HepG2 (cell line): ENCODE results near the gene NCOA3. TPM values are rescaled to one million over a fixed set of nuclear protein-coding genes. Genes with fewer than 3 reads are reported as not detected.

Source experiments
- AHR ChIP-seq: IDR thresholded peaks from 2 replicates; pipeline ENCODE4 v1.6.1; 2018; ENCODE audit warnings: missing genetic modification reagents, missing compliant biosample characterization
- GLI4 ChIP-seq: sonication (generic); formaldehyde crosslinking; IDR thresholded peaks from 2 replicates; pipeline ENCODE4 v1.5.1; 2020; ENCODE audit warnings: missing genetic modification reagents, mild to moderate bottlenecking, moderate library complexity, borderline replicate concordance
- HNRNPH1 ChIP-seq: fragments of 200-400 bp; formaldehyde crosslinking; optimal IDR thresholded peaks from 2 replicates; pipeline ENCODE3; 2017; ENCODE audit warnings: mild to moderate bottlenecking, low read depth, low read length
- HNRNPK ChIP-seq: fragments of 200-400 bp; formaldehyde crosslinking; IDR thresholded peaks from 2 replicates; pipeline ENCODE4 v1.6.1; 2018; ENCODE audit warnings: low read length, low read depth, moderate library complexity, mild to moderate bottlenecking; ENCODE audit not compliant: poor library complexity, severe bottlenecking
- MAZ ChIP-seq, 2 experiments: sonication (generic) in 1 of 2; formaldehyde crosslinking in 1 of 2; IDR thresholded peaks; 2 replicates each; pipeline versions ENCODE4 v1.5.0 to v1.6.1; 2012 to 2020; ENCODE audit warnings: low read depth in 2 of 2, mild to moderate bottlenecking in 2 of 2, borderline replicate concordance in 1 of 2, improper control_type of control experiment in 1 of 2, low read length in 1 of 2, missing genetic modification reagents in 1 of 2, moderate library complexity in 1 of 2
- SNAI1 ChIP-seq: sonication (generic); formaldehyde crosslinking; IDR thresholded peaks from 2 replicates; pipeline ENCODE4 v1.5.0; 2020; ENCODE audit warnings: mild to moderate bottlenecking, missing genetic modification reagents, borderline replicate concordance
- SPEN ChIP-seq: sonication (generic); formaldehyde crosslinking; IDR thresholded peaks from 2 replicates; pipeline ENCODE4 v1.5.1; 2020; ENCODE audit warnings: low read depth, mild to moderate bottlenecking, missing genetic modification reagents
- STAT5B ChIP-seq: sonication (generic); formaldehyde crosslinking; IDR thresholded peaks from 2 replicates; pipeline ENCODE4 v1.4.0; 2020; ENCODE audit warnings: missing genetic modification reagents
- TOPORS ChIP-seq: sonication (generic); formaldehyde crosslinking; IDR thresholded peaks from 2 replicates; pipeline ENCODE4 v1.8.0; 2023; ENCODE audit warnings: mild to moderate bottlenecking, missing genetic modification reagents
- ZMYM3 ChIP-seq: sonication (generic); formaldehyde crosslinking; IDR thresholded peaks from 2 replicates; pipeline ENCODE4 v1.5.1; 2020; ENCODE audit warnings: mild to moderate bottlenecking, missing genetic modification reagents
- ZNF317 ChIP-seq: sonication (generic); formaldehyde crosslinking; IDR thresholded peaks from 2 replicates; pipeline ENCODE4 v1.5.0; 2020; ENCODE audit warnings: mild to moderate bottlenecking, missing genetic modification reagents
- ZNF354B ChIP-seq: sonication (generic); formaldehyde crosslinking; IDR thresholded peaks from 2 replicates; pipeline ENCODE4 v1.8.0; 2022; ENCODE audit warnings: mild to moderate bottlenecking, missing genetic modification reagents
- polyA plus RNA-seq, 8 experiments: library from polyadenylated mRNA; depleted of rRNA in 3 of 8; stranded (reverse) in 7 of 8; unstranded in 1 of 8; fragments of >200 nt; fragmentation: Illumina TruSeq in 4 of 8; extraction: Trizol in 4 of 8; gene quantifications; 2 replicates each; pipeline versions ENCODE4 v1.2.1 to v1.2.3, GENCODE V29; 2011 to 2016; ENCODE audit warnings: low read depth in 4 of 8, missing spikeins in 1 of 8, mixed read lengths in 1 of 8; ENCODE audit not compliant: insufficient read depth in 1 of 8
- total RNA-seq, 5 experiments: library from RNA; depleted of rRNA; stranded (reverse); fragments of >200 nt; fragmentation: Illumina TruSeq; extraction: Trizol; gene quantifications; 2 replicates each; pipeline ENCODE4 v1.2.3, GENCODE V29; 2016; ENCODE audit warnings: low read depth in 1 of 5
- TF ChIP-seq, protein P1 (sequence below): sonication (generic); formaldehyde crosslinking; IDR thresholded peaks from 2 replicates; pipeline ENCODE4 v1.4.0; 2020; ENCODE audit warnings: missing genetic modification reagents, borderline replicate concordance
- TF ChIP-seq, protein P2 (sequence below): sonication (generic); formaldehyde crosslinking; IDR thresholded peaks from 2 replicates; pipeline ENCODE4 v1.5.0; 2020; ENCODE audit warnings: mild to moderate bottlenecking, missing genetic modification reagents, moderate library complexity
- TF ChIP-seq, protein P3 (sequence below): sonication (generic); formaldehyde crosslinking; IDR thresholded peaks from 2 replicates; pipeline ENCODE4 v1.5.0; 2020; ENCODE audit warnings: mild to moderate bottlenecking, missing genetic modification reagents
- TF ChIP-seq, protein P4 (sequence below): sonication (generic); formaldehyde crosslinking; IDR thresholded peaks from 2 replicates; pipeline ENCODE4 v1.5.1; 2020; ENCODE audit warnings: missing genetic modification reagents, mild to moderate bottlenecking, borderline replicate concordance
- TF ChIP-seq, protein P5 (sequence below): sonication (generic); formaldehyde crosslinking; IDR thresholded peaks from 2 replicates; pipeline ENCODE4 v1.5.0; 2020; ENCODE audit warnings: missing genetic modification reagents, mild to moderate bottlenecking, borderline replicate concordance

Gene NCOA3
- total and polyA plus RNA-seq, 2 of the 13 experiments (the other 11 are each of a cell fraction or from before 2014, with no cell fraction given), result 35.0 to 56.8 TPM

DNA sequence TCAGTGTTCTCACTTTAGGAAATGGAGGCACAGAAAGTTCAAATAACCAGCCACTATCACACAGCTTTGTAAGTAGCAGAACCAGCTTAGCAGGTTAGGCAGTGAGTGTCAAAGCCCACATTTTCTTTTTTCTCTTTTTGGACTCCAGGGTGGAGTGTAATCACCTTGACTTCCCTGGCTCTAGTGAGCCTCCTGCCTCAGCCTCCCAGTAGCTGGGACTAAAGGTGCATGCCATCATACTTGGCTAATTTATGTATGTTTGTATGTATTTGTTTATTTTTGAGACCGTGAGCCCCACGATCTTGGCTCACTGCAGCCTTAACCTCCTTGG lies 7.8 kb upstream of the NCOA3 start (continued):
- TF ChIP-seq, protein P1, sequence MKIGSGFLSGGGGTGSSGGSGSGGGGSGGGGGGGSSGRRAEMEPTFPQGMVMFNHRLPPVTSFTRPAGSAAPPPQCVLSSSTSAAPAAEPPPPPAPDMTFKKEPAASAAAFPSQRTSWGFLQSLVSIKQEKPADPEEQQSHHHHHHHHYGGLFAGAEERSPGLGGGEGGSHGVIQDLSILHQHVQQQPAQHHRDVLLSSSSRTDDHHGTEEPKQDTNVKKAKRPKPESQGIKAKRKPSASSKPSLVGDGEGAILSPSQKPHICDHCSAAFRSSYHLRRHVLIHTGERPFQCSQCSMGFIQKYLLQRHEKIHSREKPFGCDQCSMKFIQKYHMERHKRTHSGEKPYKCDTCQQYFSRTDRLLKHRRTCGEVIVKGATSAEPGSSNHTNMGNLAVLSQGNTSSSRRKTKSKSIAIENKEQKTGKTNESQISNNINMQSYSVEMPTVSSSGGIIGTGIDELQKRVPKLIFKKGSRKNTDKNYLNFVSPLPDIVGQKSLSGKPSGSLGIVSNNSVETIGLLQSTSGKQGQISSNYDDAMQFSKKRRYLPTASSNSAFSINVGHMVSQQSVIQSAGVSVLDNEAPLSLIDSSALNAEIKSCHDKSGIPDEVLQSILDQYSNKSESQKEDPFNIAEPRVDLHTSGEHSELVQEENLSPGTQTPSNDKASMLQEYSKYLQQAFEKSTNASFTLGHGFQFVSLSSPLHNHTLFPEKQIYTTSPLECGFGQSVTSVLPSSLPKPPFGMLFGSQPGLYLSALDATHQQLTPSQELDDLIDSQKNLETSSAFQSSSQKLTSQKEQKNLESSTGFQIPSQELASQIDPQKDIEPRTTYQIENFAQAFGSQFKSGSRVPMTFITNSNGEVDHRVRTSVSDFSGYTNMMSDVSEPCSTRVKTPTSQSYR (CRISPR knock-in tag), result no peak
- no peak for TF ChIP-seq SPEN
- no peak for TF ChIP-seq AHR (CRISPR knock-in tag)
- TF ChIP-seq, protein P2, sequence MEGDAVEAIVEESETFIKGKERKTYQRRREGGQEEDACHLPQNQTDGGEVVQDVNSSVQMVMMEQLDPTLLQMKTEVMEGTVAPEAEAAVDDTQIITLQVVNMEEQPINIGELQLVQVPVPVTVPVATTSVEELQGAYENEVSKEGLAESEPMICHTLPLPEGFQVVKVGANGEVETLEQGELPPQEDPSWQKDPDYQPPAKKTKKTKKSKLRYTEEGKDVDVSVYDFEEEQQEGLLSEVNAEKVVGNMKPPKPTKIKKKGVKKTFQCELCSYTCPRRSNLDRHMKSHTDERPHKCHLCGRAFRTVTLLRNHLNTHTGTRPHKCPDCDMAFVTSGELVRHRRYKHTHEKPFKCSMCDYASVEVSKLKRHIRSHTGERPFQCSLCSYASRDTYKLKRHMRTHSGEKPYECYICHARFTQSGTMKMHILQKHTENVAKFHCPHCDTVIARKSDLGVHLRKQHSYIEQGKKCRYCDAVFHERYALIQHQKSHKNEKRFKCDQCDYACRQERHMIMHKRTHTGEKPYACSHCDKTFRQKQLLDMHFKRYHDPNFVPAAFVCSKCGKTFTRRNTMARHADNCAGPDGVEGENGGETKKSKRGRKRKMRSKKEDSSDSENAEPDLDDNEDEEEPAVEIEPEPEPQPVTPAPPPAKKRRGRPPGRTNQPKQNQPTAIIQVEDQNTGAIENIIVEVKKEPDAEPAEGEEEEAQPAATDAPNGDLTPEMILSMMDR (CRISPR knock-in tag), result peak; percentile 4; the same call in 1 of the 2 replicates
- no peak for TF ChIP-seq HNRNPK
- 0 out of 2 replicates have a peak, but pooled peaks have one; percentile 14 for TF ChIP-seq TOPORS
- TF ChIP-seq ZNF354B (CRISPR knock-in tag), result peak; percentile 87; the same call in 1 of the 2 replicates
- TF ChIP-seq SNAI1 (CRISPR knock-in tag), result 0 out of 2 replicates have a peak, but pooled peaks have one; percentile 29
- TF ChIP-seq, protein P3, sequence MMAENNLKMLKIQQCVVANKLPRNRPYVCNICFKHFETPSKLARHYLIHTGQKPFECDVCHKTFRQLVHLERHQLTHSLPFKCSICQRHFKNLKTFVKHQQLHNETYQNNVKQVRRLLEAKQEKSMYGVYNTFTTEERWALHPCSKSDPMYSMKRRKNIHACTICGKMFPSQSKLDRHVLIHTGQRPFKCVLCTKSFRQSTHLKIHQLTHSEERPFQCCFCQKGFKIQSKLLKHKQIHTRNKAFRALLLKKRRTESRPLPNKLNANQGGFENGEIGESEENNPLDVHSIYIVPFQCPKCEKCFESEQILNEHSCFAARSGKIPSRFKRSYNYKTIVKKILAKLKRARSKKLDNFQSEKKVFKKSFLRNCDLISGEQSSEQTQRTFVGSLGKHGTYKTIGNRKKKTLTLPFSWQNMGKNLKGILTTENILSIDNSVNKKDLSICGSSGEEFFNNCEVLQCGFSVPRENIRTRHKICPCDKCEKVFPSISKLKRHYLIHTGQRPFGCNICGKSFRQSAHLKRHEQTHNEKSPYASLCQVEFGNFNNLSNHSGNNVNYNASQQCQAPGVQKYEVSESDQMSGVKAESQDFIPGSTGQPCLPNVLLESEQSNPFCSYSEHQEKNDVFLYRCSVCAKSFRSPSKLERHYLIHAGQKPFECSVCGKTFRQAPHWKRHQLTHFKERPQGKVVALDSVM (CRISPR knock-in tag), result peak; percentile 99
- peak; percentile 70; the same call in 1 of the 2 replicates for TF ChIP-seq ZMYM3 (CRISPR knock-in tag)
- no peak for TF ChIP-seq HNRNPH1
- TF ChIP-seq, protein P4, sequence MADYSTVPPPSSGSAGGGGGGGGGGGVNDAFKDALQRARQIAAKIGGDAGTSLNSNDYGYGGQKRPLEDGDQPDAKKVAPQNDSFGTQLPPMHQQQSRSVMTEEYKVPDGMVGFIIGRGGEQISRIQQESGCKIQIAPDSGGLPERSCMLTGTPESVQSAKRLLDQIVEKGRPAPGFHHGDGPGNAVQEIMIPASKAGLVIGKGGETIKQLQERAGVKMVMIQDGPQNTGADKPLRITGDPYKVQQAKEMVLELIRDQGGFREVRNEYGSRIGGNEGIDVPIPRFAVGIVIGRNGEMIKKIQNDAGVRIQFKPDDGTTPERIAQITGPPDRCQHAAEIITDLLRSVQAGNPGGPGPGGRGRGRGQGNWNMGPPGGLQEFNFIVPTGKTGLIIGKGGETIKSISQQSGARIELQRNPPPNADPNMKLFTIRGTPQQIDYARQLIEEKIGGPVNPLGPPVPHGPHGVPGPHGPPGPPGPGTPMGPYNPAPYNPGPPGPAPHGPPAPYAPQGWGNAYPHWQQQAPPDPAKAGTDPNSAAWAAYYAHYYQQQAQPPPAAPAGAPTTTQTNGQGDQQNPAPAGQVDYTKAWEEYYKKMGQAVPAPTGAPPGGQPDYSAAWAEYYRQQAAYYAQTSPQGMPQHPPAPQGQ, result 0 out of 2 replicates have a peak, but pooled peaks have one; percentile 20
- peak; percentile 5; the same call in 1 of the 2 replicates for TF ChIP-seq GLI4
- no peak for TF ChIP-seq STAT5B (CRISPR knock-in tag)
- 0 out of 2 replicates have a peak, but pooled peaks have one; percentile 50 for TF ChIP-seq ZNF317 (CRISPR knock-in tag)
- TF ChIP-seq, protein P5, sequence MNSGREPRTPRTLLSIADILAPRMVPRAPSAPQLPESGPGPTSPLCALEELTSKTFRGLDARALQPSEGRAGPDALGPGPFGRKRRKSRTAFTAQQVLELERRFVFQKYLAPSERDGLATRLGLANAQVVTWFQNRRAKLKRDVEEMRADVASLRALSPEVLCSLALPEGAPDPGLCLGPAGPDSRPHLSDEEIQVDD (CRISPR knock-in tag), result 0 out of 2 replicates have a peak, but pooled peaks have one; percentile 60
- no peak for TF ChIP-seq MAZ (IDR thresholded peaks at IDR 0.05; ENCODE audit: borderline replicate concordance, low read depth, low read length)
- TF ChIP-seq MAZ (CRISPR knock-in tag; IDR thresholded peaks at IDR 0.05; ENCODE audit: low read depth), result peak; percentile 33; the same call in 1 of the 2 replicates
